ENCODE results near the gene APPL1. TPM values are rescaled to one million over a fixed set of nuclear protein-coding genes. Genes with fewer than 3 reads are reported as not detected.

APPL1 gene
- total and polyA plus RNA-seq, 2 experiments from 2014 or later = 49.0 to 125 TPM

DNA sequence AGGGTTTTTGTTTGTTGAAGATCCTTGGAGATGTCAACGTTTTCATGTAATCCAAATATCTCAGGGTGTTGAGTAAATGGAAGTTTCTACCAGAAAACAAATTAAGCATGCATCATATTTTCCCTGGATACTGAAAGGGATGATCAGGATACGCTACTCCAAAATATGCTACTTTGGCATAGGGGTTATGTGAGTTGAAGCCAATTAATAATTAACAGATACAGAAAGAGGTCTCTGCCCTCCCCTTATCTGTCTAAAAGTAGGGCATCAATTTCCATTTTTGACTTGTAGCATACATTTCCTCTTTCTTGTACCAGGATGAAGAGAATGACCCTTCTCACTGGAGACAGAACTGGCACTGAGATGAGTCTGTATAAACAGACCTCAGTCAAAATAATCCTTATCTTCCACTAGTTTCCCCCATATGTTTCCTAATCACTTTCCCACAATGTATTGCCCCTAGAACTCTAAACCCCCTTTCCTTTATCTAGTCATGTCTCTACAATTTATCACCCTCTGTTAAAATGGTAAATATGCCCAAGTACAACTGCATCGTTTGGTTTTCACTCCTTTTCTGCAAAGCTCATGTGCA, 82.3 kb downstream of the APPL1 start (continued):
- TF ChIP-seq, protein P1, sequence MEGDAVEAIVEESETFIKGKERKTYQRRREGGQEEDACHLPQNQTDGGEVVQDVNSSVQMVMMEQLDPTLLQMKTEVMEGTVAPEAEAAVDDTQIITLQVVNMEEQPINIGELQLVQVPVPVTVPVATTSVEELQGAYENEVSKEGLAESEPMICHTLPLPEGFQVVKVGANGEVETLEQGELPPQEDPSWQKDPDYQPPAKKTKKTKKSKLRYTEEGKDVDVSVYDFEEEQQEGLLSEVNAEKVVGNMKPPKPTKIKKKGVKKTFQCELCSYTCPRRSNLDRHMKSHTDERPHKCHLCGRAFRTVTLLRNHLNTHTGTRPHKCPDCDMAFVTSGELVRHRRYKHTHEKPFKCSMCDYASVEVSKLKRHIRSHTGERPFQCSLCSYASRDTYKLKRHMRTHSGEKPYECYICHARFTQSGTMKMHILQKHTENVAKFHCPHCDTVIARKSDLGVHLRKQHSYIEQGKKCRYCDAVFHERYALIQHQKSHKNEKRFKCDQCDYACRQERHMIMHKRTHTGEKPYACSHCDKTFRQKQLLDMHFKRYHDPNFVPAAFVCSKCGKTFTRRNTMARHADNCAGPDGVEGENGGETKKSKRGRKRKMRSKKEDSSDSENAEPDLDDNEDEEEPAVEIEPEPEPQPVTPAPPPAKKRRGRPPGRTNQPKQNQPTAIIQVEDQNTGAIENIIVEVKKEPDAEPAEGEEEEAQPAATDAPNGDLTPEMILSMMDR (conservative IDR thresholded peaks at IDR 0.05; ENCODE audit: low read depth in 2 of 2) = no peak
- TF ChIP-seq STAT1 (IDR thresholded peaks at IDR 0.05; ENCODE audit: unreplicated experiment) (no peak), ZNF331 (CRISPR knock-in tag; IDR thresholded peaks at IDR 0.05; ENCODE audit: low read depth) (no peak), EZH2phosphoT487 (IDR thresholded peaks at IDR 0.05; ENCODE audit: unreplicated experiment) (no peak), EZH2 (IDR thresholded peaks at IDR 0.05; ENCODE audit: low read depth, unreplicated experiment) (no peak), NANOG (IDR thresholded peaks at IDR 0.05; ENCODE audit: borderline replicate concordance) (no peak)
- TF ChIP-seq, protein P2, sequence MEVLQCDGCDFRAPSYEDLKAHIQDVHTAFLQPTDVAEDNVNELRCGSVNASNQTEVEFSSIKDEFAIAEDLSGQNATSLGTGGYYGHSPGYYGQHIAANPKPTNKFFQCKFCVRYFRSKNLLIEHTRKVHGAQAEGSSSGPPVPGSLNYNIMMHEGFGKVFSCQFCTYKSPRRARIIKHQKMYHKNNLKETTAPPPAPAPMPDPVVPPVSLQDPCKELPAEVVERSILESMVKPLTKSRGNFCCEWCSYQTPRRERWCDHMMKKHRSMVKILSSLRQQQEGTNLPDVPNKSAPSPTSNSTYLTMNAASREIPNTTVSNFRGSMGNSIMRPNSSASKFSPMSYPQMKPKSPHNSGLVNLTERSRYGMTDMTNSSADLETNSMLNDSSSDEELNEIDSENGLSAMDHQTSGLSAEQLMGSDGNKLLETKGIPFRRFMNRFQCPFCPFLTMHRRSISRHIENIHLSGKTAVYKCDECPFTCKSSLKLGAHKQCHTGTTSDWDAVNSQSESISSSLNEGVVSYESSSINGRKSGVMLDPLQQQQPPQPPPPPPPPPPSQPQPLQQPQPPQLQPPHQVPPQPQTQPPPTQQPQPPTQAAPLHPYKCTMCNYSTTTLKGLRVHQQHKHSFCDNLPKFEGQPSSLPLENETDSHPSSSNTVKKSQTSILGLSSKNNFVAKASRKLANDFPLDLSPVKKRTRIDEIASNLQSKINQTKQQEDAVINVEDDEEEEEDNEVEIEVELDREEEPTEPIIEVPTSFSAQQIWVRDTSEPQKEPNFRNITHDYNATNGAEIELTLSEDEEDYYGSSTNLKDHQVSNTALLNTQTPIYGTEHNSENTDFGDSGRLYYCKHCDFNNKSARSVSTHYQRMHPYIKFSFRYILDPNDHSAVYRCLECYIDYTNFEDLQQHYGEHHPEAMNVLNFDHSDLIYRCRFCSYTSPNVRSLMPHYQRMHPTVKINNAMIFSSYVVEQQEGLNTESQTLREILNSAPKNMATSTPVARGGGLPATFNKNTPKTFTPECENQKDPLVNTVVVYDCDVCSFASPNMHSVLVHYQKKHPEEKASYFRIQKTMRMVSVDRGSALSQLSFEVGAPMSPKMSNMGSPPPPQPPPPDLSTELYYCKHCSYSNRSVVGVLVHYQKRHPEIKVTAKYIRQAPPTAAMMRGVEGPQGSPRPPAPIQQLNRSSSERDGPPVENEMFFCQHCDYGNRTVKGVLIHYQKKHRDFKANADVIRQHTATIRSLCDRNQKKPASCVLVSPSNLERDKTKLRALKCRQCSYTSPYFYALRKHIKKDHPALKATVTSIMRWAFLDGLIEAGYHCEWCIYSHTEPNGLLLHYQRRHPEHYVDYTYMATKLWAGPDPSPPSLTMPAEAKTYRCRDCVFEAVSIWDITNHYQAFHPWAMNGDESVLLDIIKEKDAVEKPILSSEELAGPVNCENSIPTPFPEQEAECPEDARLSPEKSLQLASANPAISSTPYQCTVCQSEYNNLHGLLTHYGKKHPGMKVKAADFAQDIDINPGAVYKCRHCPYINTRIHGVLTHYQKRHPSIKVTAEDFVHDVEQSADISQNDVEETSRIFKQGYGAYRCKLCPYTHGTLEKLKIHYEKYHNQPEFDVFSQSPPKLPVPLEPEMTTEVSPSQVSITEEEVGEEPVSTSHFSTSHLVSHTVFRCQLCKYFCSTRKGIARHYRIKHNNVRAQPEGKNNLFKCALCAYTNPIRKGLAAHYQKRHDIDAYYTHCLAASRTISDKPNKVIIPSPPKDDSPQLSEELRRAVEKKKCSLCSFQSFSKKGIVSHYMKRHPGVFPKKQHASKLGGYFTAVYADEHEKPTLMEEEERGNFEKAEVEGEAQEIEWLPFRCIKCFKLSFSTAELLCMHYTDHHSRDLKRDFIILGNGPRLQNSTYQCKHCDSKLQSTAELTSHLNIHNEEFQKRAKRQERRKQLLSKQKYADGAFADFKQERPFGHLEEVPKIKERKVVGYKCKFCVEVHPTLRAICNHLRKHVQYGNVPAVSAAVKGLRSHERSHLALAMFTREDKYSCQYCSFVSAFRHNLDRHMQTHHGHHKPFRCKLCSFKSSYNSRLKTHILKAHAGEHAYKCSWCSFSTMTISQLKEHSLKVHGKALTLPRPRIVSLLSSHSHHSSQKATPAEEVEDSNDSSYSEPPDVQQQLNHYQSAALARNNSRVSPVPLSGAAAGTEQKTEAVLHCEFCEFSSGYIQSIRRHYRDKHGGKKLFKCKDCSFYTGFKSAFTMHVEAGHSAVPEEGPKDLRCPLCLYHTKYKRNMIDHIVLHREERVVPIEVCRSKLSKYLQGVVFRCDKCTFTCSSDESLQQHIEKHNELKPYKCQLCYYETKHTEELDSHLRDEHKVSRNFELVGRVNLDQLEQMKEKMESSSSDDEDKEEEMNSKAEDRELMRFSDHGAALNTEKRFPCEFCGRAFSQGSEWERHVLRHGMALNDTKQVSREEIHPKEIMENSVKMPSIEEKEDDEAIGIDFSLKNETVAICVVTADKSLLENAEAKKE (CRISPR knock-in tag; IDR thresholded peaks at IDR 0.05) = no peak

DNA sequence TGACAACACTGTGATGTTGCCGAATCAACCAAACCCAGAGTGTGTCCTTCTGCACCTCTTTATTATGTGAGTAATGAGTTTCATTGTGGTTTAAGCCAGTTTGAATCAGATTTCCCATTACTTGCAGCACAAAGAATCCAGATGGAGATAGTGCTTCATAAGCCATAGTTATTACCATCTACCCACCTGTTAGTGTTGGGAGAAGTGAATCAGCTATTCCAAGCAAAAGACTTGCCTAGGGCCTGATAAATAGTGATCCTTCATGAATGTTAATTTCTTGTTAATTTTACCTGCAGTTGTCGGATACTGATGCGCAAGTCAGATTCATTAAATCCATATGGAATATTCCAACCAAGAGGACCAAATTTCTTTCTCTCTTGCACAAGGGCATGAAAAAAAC, 86.7 kb downstream of the APPL1 start:
- H3K27ac ChIP-seq (ENCODE audit: low read depth) = no peak overlapping the region
- no peak overlapping the region for H3K4me3 ChIP-seq
- no peak overlapping the region for H3K4me2 ChIP-seq
- H3K27ac Mint-ChIP-seq = no peak overlapping the region
- H3K36me3 Mint-ChIP-seq (ENCODE audit: low read depth) = no peaks in the 10 kb centered on the region
- no peaks in the 10 kb centered on the region for H3K4me1 Mint-ChIP-seq
- no peaks in the 10 kb centered on the region for H3K27me3 Mint-ChIP-seq (ENCODE audit: insufficient read depth, low read depth, poor library complexity)
- H3K4me3 Mint-ChIP-seq = no peak overlapping the region
- no peaks in the 10 kb centered on the region for H3K4me1 ChIP-seq (ENCODE audit: insufficient read depth)
- H4K20me1 ChIP-seq (replicated peaks; ENCODE audit: insufficient read depth) = no peaks in the 10 kb centered on the region
- H3K9me2 ChIP-seq (ENCODE audit: insufficient read depth) = no peaks in the 10 kb centered on the region
- no peak for ATAC-seq
- no peaks in the 10 kb centered on the region for H3K79me2 ChIP-seq (replicated peaks; ENCODE audit: insufficient read depth)
- H3K27me3 ChIP-seq (ENCODE audit: insufficient read depth) = no peaks in the 10 kb centered on the region
- DNase-seq (ENCODE audit: low spot score) = no peak
- H2AFZ ChIP-seq = no peak overlapping the region
- H3F3A ChIP-seq (replicated peaks; ENCODE audit: low read depth) = no peaks in the 10 kb centered on the region
- H3K36me3 ChIP-seq (ENCODE audit: insufficient read depth) = no peaks in the 10 kb centered on the region
- peaks cover 5% of the 10 kb centered on the region; the same call in 1 of the 3 replicates for H3K9me3 Mint-ChIP-seq
- TF ChIP-seq EZH2phosphoT487 (IDR thresholded peaks at IDR 0.05; ENCODE audit: unreplicated experiment) (no peak), CREB1 (CRISPR knock-in tag; IDR thresholded peaks at IDR 0.05; ENCODE audit: low read depth) (no peak), EZH2 (IDR thresholded peaks at IDR 0.05; ENCODE audit: low read depth, unreplicated experiment) (no peak), STAT1 (IDR thresholded peaks at IDR 0.05; ENCODE audit: unreplicated experiment) (no peak)
- TF ChIP-seq, protein P1 (conservative IDR thresholded peaks at IDR 0.05; ENCODE audit: low read depth in 2 of 2) = no peak
- TF ChIP-seq, protein P3, sequence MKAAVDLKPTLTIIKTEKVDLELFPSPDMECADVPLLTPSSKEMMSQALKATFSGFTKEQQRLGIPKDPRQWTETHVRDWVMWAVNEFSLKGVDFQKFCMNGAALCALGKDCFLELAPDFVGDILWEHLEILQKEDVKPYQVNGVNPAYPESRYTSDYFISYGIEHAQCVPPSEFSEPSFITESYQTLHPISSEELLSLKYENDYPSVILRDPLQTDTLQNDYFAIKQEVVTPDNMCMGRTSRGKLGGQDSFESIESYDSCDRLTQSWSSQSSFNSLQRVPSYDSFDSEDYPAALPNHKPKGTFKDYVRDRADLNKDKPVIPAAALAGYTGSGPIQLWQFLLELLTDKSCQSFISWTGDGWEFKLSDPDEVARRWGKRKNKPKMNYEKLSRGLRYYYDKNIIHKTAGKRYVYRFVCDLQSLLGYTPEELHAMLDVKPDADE (IDR thresholded peaks at IDR 0.05) = no peak
